ENCODE results near the gene ZG16. TPM values are rescaled to one million over a fixed set of nuclear protein-coding genes. Genes with fewer than 3 reads are reported as not detected.
A peak's percentile ranks its signal among the peaks of the same experiment; 100 is the strongest.
"Not testable (repeated sequence)": the region's sequence is repeated elsewhere in the genome, so short reads cannot be mapped to it uniquely, and the experiment has no call there.

The ZG16 gene
- total and polyA plus RNA-seq, 2 experiments from 2014 or later: not detected

- DNase-seq (ENCODE audit: low spot score); ATAC-seq; H2AFZ ChIP-seq; H3K9me3 Mint-ChIP-seq; H3K4me3 ChIP-seq; H3K27me3 ChIP-seq (ENCODE audit: insufficient read depth); H3K9me2 ChIP-seq (ENCODE audit: insufficient read depth); H3K4me2 ChIP-seq; H3K27ac ChIP-seq (ENCODE audit: low read depth); H3K4me1 ChIP-seq (ENCODE audit: insufficient read depth): not testable (repeated sequence)
- Mint-ChIP-seq H3K36me3 (ENCODE audit: low read depth) (peaks cover 43% of the 10 kb centered on the region), H3K27ac (peak overlapping the region; percentile 19), H3K4me3 (0 out of 3 replicates have a peak overlapping the region, but pooled peaks have one; percentile 99), H3K27me3 (ENCODE audit: insufficient read depth, low read depth, poor library complexity) (peaks cover 15% of the 10 kb centered on the region), H3K4me1 (peaks cover 14% of the 10 kb centered on the region)
- H4K20me1 ChIP-seq (replicated peaks; ENCODE audit: insufficient read depth): peaks cover 47% of the 10 kb centered on the region
- peaks cover 15% of the 10 kb centered on the region for H3K36me3 ChIP-seq (ENCODE audit: insufficient read depth)
- peaks cover 59% of the 10 kb centered on the region for H3K79me2 ChIP-seq (replicated peaks; ENCODE audit: insufficient read depth)
- H3F3A ChIP-seq (replicated peaks; ENCODE audit: low read depth): peaks cover 18% of the 10 kb centered on the region; the same call in 1 of the 2 replicates
These were observed 15.1 kb downstream of the ZG16 start for GRCh38 chr16:29793153-29793552.

GRCh38 chr16:29794231-29794710, 16.2 kb downstream of the ZG16 start:
- no peak overlapping the region for H3K4me3 Mint-ChIP-seq
- TF ChIP-seq POLR2AphosphoS5 (IDR thresholded peaks at IDR 0.05; ENCODE audit: low read depth) (no peak), EZH2phosphoT487 (IDR thresholded peaks at IDR 0.05; ENCODE audit: unreplicated experiment) (no peak), NANOG (IDR thresholded peaks at IDR 0.05; ENCODE audit: borderline replicate concordance) (no peak), JUNB (IDR thresholded peaks at IDR 0.05; ENCODE audit: unreplicated experiment) (no peak), CTCF (conservative IDR thresholded peaks at IDR 0.05; ENCODE audit: low read depth in 2 of 2) (no peak), CREB1 (CRISPR knock-in tag; IDR thresholded peaks at IDR 0.05; ENCODE audit: low read depth) (no peak), ZNF114 (CRISPR knock-in tag; IDR thresholded peaks at IDR 0.05) (no peak), ZNF462 (CRISPR knock-in tag; IDR thresholded peaks at IDR 0.05) (no peak), ETS1 (IDR thresholded peaks at IDR 0.05) (no peak)

More at GRCh38 chr16:29794231-29794710, 16.2 kb downstream of the ZG16 start:
- ATAC-seq (no peak), DNase-seq (ENCODE audit: low spot score) (no peak)
- Histone ChIP-seq H3F3A (replicated peaks; ENCODE audit: low read depth) (peaks cover 18% of the 10 kb centered on the region; the same call in 1 of the 2 replicates), H3K27ac (ENCODE audit: low read depth) (no peak overlapping the region), H4K20me1 (replicated peaks; ENCODE audit: insufficient read depth) (peaks cover 51% of the 10 kb centered on the region), H2AFZ (no peak overlapping the region), H3K27me3 (ENCODE audit: insufficient read depth) (no peaks in the 10 kb centered on the region), H3K4me3 (no peak overlapping the region), H3K9me2 (ENCODE audit: insufficient read depth) (no peaks in the 10 kb centered on the region), H3K79me2 (replicated peaks; ENCODE audit: insufficient read depth) (peaks cover 59% of the 10 kb centered on the region), H3K4me1 (ENCODE audit: insufficient read depth) (peaks cover 7% of the 10 kb centered on the region; the same call in 1 of the 2 replicates), H3K4me2 (no peak overlapping the region), H3K36me3 (ENCODE audit: insufficient read depth) (peaks cover 22% of the 10 kb centered on the region)
- no peak overlapping the region for H3K27ac Mint-ChIP-seq
- no peaks in the 10 kb centered on the region for H3K9me3 Mint-ChIP-seq
- H3K36me3 Mint-ChIP-seq (ENCODE audit: low read depth): peaks cover 55% of the 10 kb centered on the region
- peaks cover 15% of the 10 kb centered on the region for H3K27me3 Mint-ChIP-seq (ENCODE audit: insufficient read depth, low read depth, poor library complexity)
- peaks cover 14% of the 10 kb centered on the region for H3K4me1 Mint-ChIP-seq

Measured in GM23338 (cell line).